HG02981 (cell line): ENCODE results near the gene TMED9.
"Not testable (repeated sequence)": the region's sequence is repeated elsewhere in the genome, so short reads cannot be mapped to it uniquely, and the experiment has no call there.

Source experiments
- ATAC-seq: cut with Tn5 transposase; IDR thresholded peaks from one replicate; pipeline ENCODE4 v1.9.1; 2021; ENCODE audit warnings: mild to moderate bottlenecking, moderate library complexity; ENCODE audit not compliant: unreplicated experiment

Gene TMED9

DNA sequence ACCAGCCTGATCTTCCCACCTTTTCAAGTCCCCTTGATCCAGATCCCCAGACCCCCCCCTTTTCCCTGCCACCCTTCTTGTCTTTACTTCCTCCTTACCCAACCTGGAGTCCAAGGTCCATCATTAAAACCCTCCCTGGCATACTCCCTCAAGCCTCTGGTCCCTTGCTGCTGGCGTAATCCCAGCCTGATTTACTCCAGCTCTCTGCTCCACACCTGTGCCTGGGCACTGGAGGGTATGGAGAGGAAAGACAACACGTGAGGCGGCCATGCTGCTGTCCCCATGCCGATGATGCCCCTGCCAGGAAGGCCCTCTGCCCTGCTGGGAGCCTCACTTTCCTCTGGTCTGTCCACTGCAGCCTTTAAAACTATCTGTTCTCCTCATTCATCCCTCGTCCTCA, 13.1 kb downstream of the TMED9 start:
- no peak for ATAC-seq

GRCh38 chr5:177605667-177606066, 13.7 kb downstream of the TMED9 start:
- ATAC-seq, result no peak

- no peak for ATAC-seq
These were observed 14.4 kb downstream of the TMED9 start for GRCh38 chr5:177606071-177607051.

- ATAC-seq, result no peak
These were observed 15.1 kb downstream of the TMED9 start for GRCh38 chr5:177607115-177607451.

GRCh38 chr5:177607452-177608192, 15.6 kb downstream of the TMED9 start:
- peak; percentile 60 for ATAC-seq

- no peak for ATAC-seq
These were observed 16.5 kb downstream of the TMED9 start for GRCh38 chr5:177608243-177609075.

GRCh38 chr5:177609076-177610059, 17.4 kb downstream of the TMED9 start:
- no peak for ATAC-seq

DNA sequence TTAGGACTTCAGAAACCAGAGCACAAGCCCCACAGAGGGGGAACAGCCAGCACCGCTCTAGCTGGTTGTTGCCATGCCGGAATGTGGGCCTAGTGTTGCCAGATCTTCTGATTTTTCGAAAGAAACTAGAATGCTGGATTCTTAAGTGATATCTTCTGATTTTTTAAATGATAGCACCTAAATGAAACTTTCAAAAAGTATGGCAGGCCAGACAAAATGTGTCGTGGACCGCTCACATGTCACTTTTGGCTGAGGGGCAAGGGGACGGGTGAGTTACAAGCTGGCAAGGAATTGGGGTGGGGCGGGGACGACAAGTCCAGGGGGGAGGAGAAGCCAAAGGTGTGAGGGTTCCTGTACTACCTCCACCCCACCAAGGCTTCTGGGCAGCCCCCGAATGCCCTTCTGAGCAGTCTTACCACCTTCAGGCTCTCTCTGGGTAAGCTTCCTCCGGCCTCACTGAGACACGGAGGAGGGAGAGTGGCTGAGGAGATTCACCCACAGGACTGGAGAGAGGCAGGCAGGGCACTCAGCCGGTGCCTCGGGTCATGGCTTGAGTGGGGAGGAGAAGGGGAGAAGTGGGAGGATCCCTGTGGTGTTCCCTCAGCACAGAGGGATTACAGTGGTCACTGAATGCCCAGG, 18.2 kb downstream of the TMED9 start:
- ATAC-seq, result no peak

DNA sequence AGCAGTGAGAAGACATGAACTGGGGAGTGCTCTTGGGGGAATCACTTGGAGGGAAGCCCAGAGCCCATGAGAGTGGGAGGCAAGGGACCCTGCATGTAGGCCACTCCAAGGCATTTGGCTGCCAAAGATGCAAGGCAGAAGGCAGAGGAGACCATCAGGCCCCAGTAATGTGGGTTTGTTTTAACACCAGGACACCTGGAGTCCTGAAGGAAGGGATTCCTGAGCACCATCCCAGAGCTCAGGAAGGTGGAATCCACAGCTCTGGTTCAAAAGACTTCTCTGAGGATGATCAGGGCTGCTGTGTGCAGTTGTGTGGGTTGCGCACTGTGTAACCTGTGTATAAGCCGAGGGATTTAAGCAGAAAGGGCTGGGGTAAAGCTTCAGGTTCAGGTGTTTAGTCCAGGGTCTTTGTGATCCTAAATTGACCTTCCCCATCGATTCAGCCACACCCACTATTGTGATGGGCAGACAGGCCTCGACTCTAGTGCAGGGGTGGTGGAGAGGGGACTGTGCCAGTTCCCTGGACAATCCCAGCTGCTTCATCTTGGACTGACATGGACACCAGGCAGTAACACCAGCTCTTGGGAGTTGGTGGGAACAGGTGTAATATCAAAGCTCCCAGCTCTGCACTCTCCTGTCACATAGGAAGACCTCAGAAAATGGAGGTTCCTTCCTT, 18.9 kb downstream of the TMED9 start:
- ATAC-seq, result no peak

GRCh38 chr5:177611446-177612214, 19.6 kb downstream of the TMED9 start:
- no peak for ATAC-seq

DNA sequence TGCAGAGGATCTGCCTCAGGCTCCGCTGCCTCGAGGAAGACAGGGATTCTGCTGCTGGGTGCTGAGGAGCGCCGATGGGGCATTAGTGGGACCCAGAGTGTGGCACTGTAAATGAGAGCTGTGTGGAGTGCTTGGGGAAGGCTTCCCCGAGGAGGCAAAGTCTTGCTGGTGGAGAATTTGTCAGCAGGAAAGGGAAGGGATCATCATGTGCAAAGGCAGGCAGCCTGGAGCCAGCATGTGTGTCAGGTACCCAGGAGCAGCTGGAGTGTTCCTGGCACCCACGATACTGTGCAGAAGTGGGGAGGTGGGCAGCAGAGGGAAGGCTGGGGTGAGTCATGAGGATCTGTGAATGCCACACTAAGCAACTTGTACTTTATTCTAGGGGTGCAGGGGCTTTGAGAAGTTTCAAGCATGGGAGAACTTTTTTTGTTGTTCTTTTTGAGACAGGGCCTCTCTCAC, 20.2 kb downstream of the TMED9 start:
- ATAC-seq, result no peak

DNA sequence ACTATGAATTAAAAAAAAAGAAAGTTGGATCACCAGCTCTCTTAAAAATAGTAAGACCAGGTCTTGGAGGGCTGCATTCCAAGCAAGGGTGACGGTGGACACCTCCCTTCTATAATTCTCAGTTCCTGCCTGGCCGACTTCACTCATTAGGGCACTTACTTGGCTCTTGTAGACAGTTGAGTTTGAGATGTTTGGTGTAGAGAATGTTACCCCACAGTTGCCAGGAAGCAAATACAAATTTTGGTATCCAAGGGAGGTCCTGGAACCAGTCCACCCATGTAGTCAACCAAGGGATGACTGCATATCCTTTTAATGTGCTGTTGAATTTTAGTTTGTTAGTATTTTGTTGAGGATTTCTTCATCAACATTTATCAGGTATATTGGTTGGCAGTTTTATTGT, 28.6 kb downstream of the TMED9 start:
- ATAC-seq, result no peak

DNA sequence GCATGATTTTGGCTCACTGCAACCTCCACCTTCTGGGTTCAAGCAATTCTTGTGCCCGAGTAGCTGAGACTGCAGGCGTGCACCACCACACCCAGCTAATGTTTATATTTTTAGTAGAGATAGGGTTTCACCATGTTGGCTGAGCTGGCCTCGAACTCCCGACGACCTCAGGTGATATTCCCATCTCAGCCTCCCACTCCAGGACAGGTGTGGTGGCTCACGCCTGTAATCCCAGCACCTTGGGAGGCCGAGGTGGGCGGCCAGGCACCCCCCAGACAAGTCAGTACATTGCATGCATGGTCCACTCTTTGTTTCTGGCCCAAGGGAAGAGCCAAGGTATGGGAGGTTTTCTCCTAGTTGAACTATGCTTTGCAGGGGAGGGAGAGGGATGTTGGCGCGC, 32.2 kb downstream of the TMED9 start:
- not testable (repeated sequence) for ATAC-seq

DNA sequence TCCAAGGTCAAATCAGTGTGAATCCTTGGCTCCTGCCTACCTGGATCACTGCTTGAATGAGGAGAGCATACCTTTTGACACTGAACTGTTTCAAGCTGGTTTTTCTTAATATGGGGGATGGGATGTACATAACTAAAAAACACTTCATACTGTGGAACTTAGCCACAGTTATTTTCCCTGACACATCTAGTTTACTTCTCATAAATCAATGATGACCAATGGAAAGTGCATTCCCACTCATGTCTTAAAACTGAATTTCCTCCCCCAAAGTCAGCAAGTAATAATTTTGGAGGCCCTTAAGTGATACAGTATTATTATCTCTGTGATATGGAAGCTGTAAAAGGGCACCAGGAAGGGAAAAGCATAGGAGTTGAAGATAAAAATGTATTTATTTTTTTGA, 38.2 kb downstream of the TMED9 start:
- not testable (repeated sequence) for ATAC-seq

- not testable (repeated sequence) for ATAC-seq
These were observed 42.9 kb downstream of the TMED9 start for GRCh38 chr5:177634912-177635311.

DNA sequence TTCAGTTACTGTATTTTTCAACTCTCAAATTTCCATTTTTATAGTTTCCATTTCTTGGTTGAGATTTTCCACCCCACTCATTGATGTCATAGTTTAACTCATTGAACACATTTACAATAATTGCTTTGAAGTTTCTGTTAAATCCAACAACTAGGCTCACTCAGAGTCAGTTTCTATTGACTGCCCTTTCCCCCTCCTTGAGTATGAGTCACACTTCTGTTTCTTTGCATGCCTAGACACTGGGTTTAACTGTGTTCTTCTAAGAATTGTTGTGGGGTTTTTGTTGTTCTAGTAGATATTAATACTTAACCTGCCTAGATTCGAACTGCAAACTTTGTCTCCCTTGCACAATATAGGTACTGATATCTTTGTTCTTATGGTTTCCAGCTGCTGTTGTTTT, 53.5 kb downstream of the TMED9 start:
- ATAC-seq, result not testable (repeated sequence)
